Measurements from ENCODE around the gene GBA2.

DNA sequence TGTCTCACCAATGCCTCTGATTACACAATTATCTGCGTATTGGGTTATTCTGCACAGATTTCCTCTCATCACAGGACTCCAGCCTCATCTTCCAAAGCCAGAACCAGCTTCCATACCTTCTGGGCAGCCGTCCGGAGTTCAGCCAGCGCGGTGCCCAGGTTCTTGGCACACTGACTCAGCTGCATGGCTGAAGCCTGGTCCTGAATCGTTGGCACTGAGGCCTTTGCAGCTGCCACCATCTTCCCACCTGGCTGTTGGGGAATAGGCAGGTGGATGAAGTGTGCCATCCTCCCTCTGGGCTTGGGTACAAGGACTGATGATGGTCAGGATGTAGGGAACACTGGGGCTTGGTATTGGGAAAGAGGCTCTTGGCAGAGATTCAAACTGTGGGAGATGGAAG lies 34.9 kb downstream of the GBA2 start:
- TF ChIP-seq GATA2 (IDR thresholded peaks at IDR 0.05; ENCODE audit: low read depth, low read length): no peak
- TF ChIP-seq GATA3 (IDR thresholded peaks at IDR 0.05; ENCODE audit: low read depth, low read length): no peak

Data from SH-SY5Y (cell line).